Peyer's patch (tissue), 4 donors: ENCODE data around the gene SH2B3.

Source experiments
- POLR2A ChIP-seq, 2 donors: fragments of 450-650 bp; IDR thresholded peaks; one replicate each; pipeline ENCODE4 v1.5.1; 2017; ENCODE audit warnings: antibody characterized with exemption in 2 of 2, mild to moderate bottlenecking in 2 of 2, moderate library complexity in 2 of 2
- TF ChIP-seq, protein P1 (sequence below), 6 experiments: fragments of 450-650 bp in 4 of 6; fragments of 200-600 bp in 2 of 6; sonication (generic) in 1 of 6; IDR thresholded peaks; one replicate each; pipeline ENCODE4 v1.5.1; 2017 to 2019; ENCODE audit warnings: antibody characterized with exemption in 6 of 6, mild to moderate bottlenecking in 3 of 6, moderate library complexity in 1 of 6

DNA sequence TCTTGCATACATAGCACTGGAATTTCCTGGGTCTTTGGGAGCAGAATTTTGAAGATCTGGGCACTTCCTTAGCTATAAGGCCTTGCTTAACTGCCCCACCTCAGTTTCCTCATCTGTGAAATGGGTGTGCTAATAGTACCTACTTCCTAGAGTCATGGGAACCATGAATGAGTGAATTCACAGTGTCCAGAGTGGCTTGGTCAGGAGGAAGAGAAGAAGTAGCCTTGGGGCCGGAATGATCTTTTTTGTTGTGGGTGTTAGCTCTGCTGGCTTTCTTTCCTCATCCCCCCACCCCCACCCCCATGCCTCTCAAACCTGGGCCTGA lies 2.4 kb downstream of the SH2B3 start:
- TF ChIP-seq, protein P1, sequence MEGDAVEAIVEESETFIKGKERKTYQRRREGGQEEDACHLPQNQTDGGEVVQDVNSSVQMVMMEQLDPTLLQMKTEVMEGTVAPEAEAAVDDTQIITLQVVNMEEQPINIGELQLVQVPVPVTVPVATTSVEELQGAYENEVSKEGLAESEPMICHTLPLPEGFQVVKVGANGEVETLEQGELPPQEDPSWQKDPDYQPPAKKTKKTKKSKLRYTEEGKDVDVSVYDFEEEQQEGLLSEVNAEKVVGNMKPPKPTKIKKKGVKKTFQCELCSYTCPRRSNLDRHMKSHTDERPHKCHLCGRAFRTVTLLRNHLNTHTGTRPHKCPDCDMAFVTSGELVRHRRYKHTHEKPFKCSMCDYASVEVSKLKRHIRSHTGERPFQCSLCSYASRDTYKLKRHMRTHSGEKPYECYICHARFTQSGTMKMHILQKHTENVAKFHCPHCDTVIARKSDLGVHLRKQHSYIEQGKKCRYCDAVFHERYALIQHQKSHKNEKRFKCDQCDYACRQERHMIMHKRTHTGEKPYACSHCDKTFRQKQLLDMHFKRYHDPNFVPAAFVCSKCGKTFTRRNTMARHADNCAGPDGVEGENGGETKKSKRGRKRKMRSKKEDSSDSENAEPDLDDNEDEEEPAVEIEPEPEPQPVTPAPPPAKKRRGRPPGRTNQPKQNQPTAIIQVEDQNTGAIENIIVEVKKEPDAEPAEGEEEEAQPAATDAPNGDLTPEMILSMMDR (IDR thresholded peaks at IDR 0.05), result no peak
- no peak for TF ChIP-seq POLR2A (IDR thresholded peaks at IDR 0.05)
